Muscle of arm (tissue), 12 donors: Measurements from ENCODE around the gene SCN4A. TPM values are rescaled to one million over a fixed set of nuclear protein-coding genes. Genes with fewer than 3 reads are reported as not detected.

Source experiments
- DNase-seq: peaks from one replicate; pipeline ENCODE4 v3.0.0-alpha.2; 2013
- polyA plus RNA-seq, 12 donors: library from polyadenylated mRNA; unstranded; fragments of 120-200 nt; gene quantifications; one replicate each; pipeline ENCODE4 v1.2.1, GENCODE V29; 2013; ENCODE audit not compliant: insufficient read length in 12 of 12

Gene SCN4A
- polyA plus RNA-seq, 12 donors, result 13.9 to 53.0 (median 39.3) TPM; not detected in 1

- peak; percentile 17 for DNase-seq
Observed at GRCh38 chr17:63960006-63960405, 12.7 kb downstream of the SCN4A start.

- DNase-seq, result no peak
Observed at GRCh38 chr17:63956296-63956920, 16.3 kb downstream of the SCN4A start.

- no peak for DNase-seq
Observed at GRCh38 chr17:63955791-63956190, 16.9 kb downstream of the SCN4A start.

GRCh38 chr17:63955232-63955631, 17.5 kb downstream of the SCN4A start:
- DNase-seq, result no peak

- DNase-seq, result no peak
Observed at GRCh38 chr17:63954402-63955063, 18.2 kb downstream of the SCN4A start.

GRCh38 chr17:63950940-63951907, 21.5 kb downstream of the SCN4A start:
- no peak for DNase-seq

GRCh38 chr17:63949576-63950250, 23.0 kb downstream of the SCN4A start:
- no peak for DNase-seq

GRCh38 chr17:63948521-63948920, 24.2 kb downstream of the SCN4A start:
- no peak for DNase-seq

- no peak for DNase-seq
Observed at GRCh38 chr17:63947711-63948330, 24.9 kb downstream of the SCN4A start.

- peak; percentile 38 for DNase-seq
Observed at GRCh38 chr17:63946440-63947363, 26.0 kb downstream of the SCN4A start.

GRCh38 chr17:63945784-63946439, 26.8 kb downstream of the SCN4A start:
- DNase-seq, result no peak

GRCh38 chr17:63944736-63945499, 27.8 kb downstream of the SCN4A start:
- no peak for DNase-seq

- DNase-seq, result no peak
Observed at GRCh38 chr17:63943745-63944144, 29.0 kb downstream of the SCN4A start.

GRCh38 chr17:63942309-63942985, 30.3 kb downstream of the SCN4A start:
- DNase-seq, result no peak

GRCh38 chr17:63941751-63942150, 31.0 kb downstream of the SCN4A start:
- no peak for DNase-seq

- DNase-seq, result no peak
Observed at GRCh38 chr17:63941162-63941561, 31.6 kb downstream of the SCN4A start.

GRCh38 chr17:63940584-63940983, 32.1 kb downstream of the SCN4A start:
- DNase-seq, result no peak

- DNase-seq, result no peak
Observed at GRCh38 chr17:63939884-63940283, 32.8 kb downstream of the SCN4A start.
